OCI-LY1 (cell line): ENCODE data around the gene IGF2BP3.

Source experiments
- H2AFZ ChIP-seq: fragments of 200-600 bp; sonication (generic), shearing (Covaris generic); 2 replicates; pipeline ENCODE4 v1.6.0; 2014; ENCODE audit warnings: antibody characterized with exemption, mild to moderate bottlenecking, low read length
- H3F3A ChIP-seq: fragments of 200-600 bp; sonication (generic), shearing (Covaris generic); 2 replicates; pipeline ENCODE4 v1.6.0; 2014; ENCODE audit warnings: mild to moderate bottlenecking, antibody characterized with exemption, low read length, moderate library complexity; ENCODE audit not compliant: insufficient read depth
- H3K27ac ChIP-seq: fragments of 200-600 bp; sonication (generic); 2 replicates; pipeline ENCODE4 v1.5.1; 2014; ENCODE audit warnings: low read length, mixed run types, mild to moderate bottlenecking, low read depth; ENCODE audit not compliant: poor library complexity, severe bottlenecking
- H3K27me3 ChIP-seq: fragments of 200-600 bp; sonication (generic); 2 replicates; pipeline ENCODE4 v1.6.0; 2014; ENCODE audit warnings: antibody characterized with exemption, mild to moderate bottlenecking, low read length, moderate library complexity; ENCODE audit not compliant: insufficient read depth
- H3K36me3 ChIP-seq: fragments of 200-600 bp; sonication (generic); 2 replicates; pipeline ENCODE4 v1.6.1; 2014; ENCODE audit warnings: mild to moderate bottlenecking, antibody characterized with exemption, low read length, moderate library complexity, mixed read lengths; ENCODE audit not compliant: insufficient read depth
- H3K4me1 ChIP-seq: fragments of 200-600 bp; sonication (generic); 2 replicates; pipeline ENCODE4 v1.5.1; 2014; ENCODE audit warnings: mild to moderate bottlenecking, low read length, moderate library complexity; ENCODE audit not compliant: insufficient read depth, severe bottlenecking
- H3K4me2 ChIP-seq: fragments of 200-600 bp; sonication (generic), shearing (Covaris generic); 2 replicates; pipeline ENCODE4 v1.6.1; 2014; ENCODE audit warnings: low read length
- H3K4me3 ChIP-seq: fragments of 200-600 bp; sonication (generic); 2 replicates; pipeline ENCODE4 v1.5.1; 2014; ENCODE audit warnings: low read length, low read depth, mild to moderate bottlenecking, mixed read lengths; ENCODE audit not compliant: poor library complexity, severe bottlenecking
- H3K79me2 ChIP-seq: fragments of 200-600 bp; shearing (Covaris generic); 2 replicates; pipeline ENCODE4 v1.6.1; 2016; ENCODE audit warnings: mixed run types, low read length, mixed read lengths; ENCODE audit not compliant: insufficient read depth
- H3K9ac ChIP-seq: fragments of 200-600 bp; sonication (generic), shearing (Covaris generic); 2 replicates; pipeline ENCODE4 v1.6.1; 2014; ENCODE audit warnings: mild to moderate bottlenecking, low read length, mixed read lengths
- H3K9me2 ChIP-seq: fragments of 200-600 bp; sonication (generic), shearing (Covaris generic); 2 replicates; pipeline ENCODE4 v1.6.1; 2014; ENCODE audit warnings: low read depth, mild to moderate bottlenecking, low read length, mixed read lengths
- H3K9me3 ChIP-seq: fragments of 200-600 bp; shearing (Covaris generic); 2 replicates; pipeline ENCODE4 v1.6.1; 2014; ENCODE audit warnings: low read length, mixed read lengths
- H4K20me1 ChIP-seq: fragments of 200-600 bp; sonication (generic), shearing (Covaris generic); 2 replicates; pipeline ENCODE4 v1.6.0; 2016; ENCODE audit warnings: mild to moderate bottlenecking, low read length; ENCODE audit not compliant: insufficient read depth
- CTCF ChIP-seq: fragments of 200-600 bp; sonication (generic), shearing (Covaris generic); IDR thresholded peaks from 2 replicates; pipeline ENCODE4 v1.5.1; 2017; ENCODE audit warnings: mild to moderate bottlenecking, antibody characterized with exemption, low read length, moderate library complexity, mixed read lengths
- EZH2 ChIP-seq: fragments of 200-600 bp; sonication (generic), shearing (Covaris generic); IDR thresholded peaks from 2 replicates; pipeline ENCODE4 v1.8.0; 2017; ENCODE audit warnings: borderline replicate concordance, mixed run types, mild to moderate bottlenecking, antibody characterized with exemption, low read length, moderate library complexity, mixed read lengths

IGF2BP3 gene

GRCh38 chr7:23434147-23434917 lies 36.0 kb downstream of the IGF2BP3 start:
- H3K27me3 ChIP-seq: no peaks in the 10 kb centered on the region
- H3K4me2 ChIP-seq: no peak overlapping the region
- H3K79me2 ChIP-seq: peaks cover 84% of the 10 kb centered on the region
- peak overlapping the region; percentile 12 for H3K27ac ChIP-seq
- H3K4me3 ChIP-seq: no peak overlapping the region
- peaks cover 53% of the 10 kb centered on the region for H3K4me1 ChIP-seq
- H3F3A ChIP-seq: peaks cover 9% of the 10 kb centered on the region; the same call in 1 of the 2 replicates
- H3K9me2 ChIP-seq: no peaks in the 10 kb centered on the region
- H4K20me1 ChIP-seq: no peaks in the 10 kb centered on the region
- H3K36me3 ChIP-seq: peaks cover 12% of the 10 kb centered on the region
- H2AFZ ChIP-seq: no peak overlapping the region
- H3K9me3 ChIP-seq: no peaks in the 10 kb centered on the region
- peak overlapping the region; percentile 5; the same call in 1 of the 2 replicates for H3K9ac ChIP-seq
- TF ChIP-seq CTCF (no peak), EZH2 (no peak)

GRCh38 chr7:23431702-23432199 lies 38.5 kb downstream of the IGF2BP3 start:
- no peaks in the 10 kb centered on the region for H3K27me3 ChIP-seq
- H4K20me1 ChIP-seq: no peaks in the 10 kb centered on the region
- H3K27ac ChIP-seq: peak overlapping the region; percentile 76
- peaks cover 11% of the 10 kb centered on the region for H3K36me3 ChIP-seq
- no peaks in the 10 kb centered on the region for H3K9me3 ChIP-seq
- peaks cover 12% of the 10 kb centered on the region; the same call in 1 of the 2 replicates for H3F3A ChIP-seq
- no peak overlapping the region for H2AFZ ChIP-seq
- TF ChIP-seq CTCF (no peak), EZH2 (no peak)
- no peaks in the 10 kb centered on the region for H3K9me2 ChIP-seq
- peak overlapping the region; percentile 60; the same call in 1 of the 2 replicates for H3K9ac ChIP-seq
- H3K4me3 ChIP-seq: peak overlapping the region; percentile 26
- H3K79me2 ChIP-seq: peaks cover 75% of the 10 kb centered on the region
- H3K4me1 ChIP-seq: peaks cover 60% of the 10 kb centered on the region
- H3K4me2 ChIP-seq: peak overlapping the region; percentile 51

DNA sequence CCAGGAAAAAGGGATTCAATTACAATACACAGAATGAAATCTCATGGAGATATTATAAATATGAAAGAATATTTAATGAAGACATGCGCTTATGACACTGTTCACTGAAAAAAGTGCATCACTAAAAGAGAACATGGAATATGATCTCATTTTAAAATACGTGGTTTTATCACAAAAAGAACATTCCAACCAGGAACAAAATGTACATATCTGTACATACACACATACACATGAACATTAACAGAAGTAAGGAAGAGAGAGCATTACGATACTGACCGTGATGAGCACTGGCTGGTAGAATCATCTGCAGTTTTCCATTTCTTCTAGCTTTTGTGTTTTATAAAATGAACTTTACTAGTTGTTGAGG lies 39.4 kb downstream of the IGF2BP3 start:
- peak overlapping the region; percentile 60 for H3K9ac ChIP-seq

More for the DNA sequence above, 39.4 kb downstream of the IGF2BP3 start:
- Histone ChIP-seq H3K4me3 (no peak overlapping the region), H3K4me1 (peaks cover 60% of the 10 kb centered on the region), H3K36me3 (peaks cover 3% of the 10 kb centered on the region), H3K79me2 (peaks cover 72% of the 10 kb centered on the region), H3K4me2 (peak overlapping the region; percentile 51), H3K9me3 (no peaks in the 10 kb centered on the region), H3K9me2 (no peaks in the 10 kb centered on the region), H3F3A (peaks cover 12% of the 10 kb centered on the region; the same call in 1 of the 2 replicates), H3K27me3 (no peaks in the 10 kb centered on the region), H3K27ac (peak overlapping the region; percentile 76), H4K20me1 (no peaks in the 10 kb centered on the region), H2AFZ (no peak overlapping the region)
- TF ChIP-seq EZH2 (no peak), CTCF (no peak)
